SK-N-SH (cell line): ENCODE measurements around the gene LETM1. TPM values are rescaled to one million over a fixed set of nuclear protein-coding genes. Genes with fewer than 3 reads are reported as not detected.

Experiments used
- CTCF ChIA-PET: fragments of 300-600, 350-600 bp; formaldehyde crosslinking; extraction: SDS; loops from one replicate; lab custom pipeline; 2021; lab: Yijun Ruan, JAX
- POLR2A ChIA-PET: fragments of 350-600 bp; sonication (Branson Sonifier 250); formaldehyde crosslinking; extraction: SDS; loops from one replicate; lab custom pipeline; 2020; ENCODE audit warnings: antibody characterized with exemption, inconsistent platforms; lab: Yijun Ruan, JAX
- DNase-seq: peaks from one replicate; pipeline ENCODE4 v3.0.0; 2012
- H2AFZ ChIP-seq: fragments of 200-600 bp; sonication (generic); 2 replicates; pipeline ENCODE4 v1.8.1; 2016; ENCODE audit warnings: antibody characterized with exemption, mild to moderate bottlenecking, low read depth
- H3F3A ChIP-seq: fragments of 200-600 bp; sonication (generic); replicated peaks from 2 replicates; pipeline ENCODE3; 2016; ENCODE audit warnings: antibody characterized with exemption, mild to moderate bottlenecking; ENCODE audit not compliant: insufficient read depth
- H3K27ac ChIP-seq, 2 experiments: fragments of 200-500 bp in 1 of 2; fragments of 200-600 bp in 1 of 2; sonication (Bioruptor generic) in 1 of 2; sonication (generic), shearing (Covaris generic) in 1 of 2; 2 replicates each; pipeline versions ENCODE4 v1.5.1 to v1.6.1; 2014 to 2016; ENCODE audit warnings: low read depth in 2 of 2, inconsistent platforms in 1 of 2, low read length in 1 of 2, mild to moderate bottlenecking in 1 of 2, mixed read lengths in 1 of 2
- H3K27me3 ChIP-seq: fragments of 200-600 bp; sonication (generic), shearing (Covaris generic); 2 replicates; pipeline ENCODE4 v1.6.1; 2016; ENCODE audit warnings: mixed run types; ENCODE audit not compliant: insufficient read depth
- H3K36me3 ChIP-seq, 2 experiments: fragments of 200-500 bp in 1 of 2; fragments of 200-600 bp in 1 of 2; sonication (Bioruptor generic) in 1 of 2; sonication (generic) in 1 of 2; replicated peaks in 1 of 2; 2 replicates each; pipeline versions ENCODE3 to v1.5.1; 2014 to 2016; ENCODE audit warnings: low read length in 1 of 2, mild to moderate bottlenecking in 1 of 2; ENCODE audit not compliant: insufficient read depth in 2 of 2, control insufficient read depth in 1 of 2
- H3K4me1 ChIP-seq, 2 experiments: fragments of 200-500 bp in 1 of 2; fragments of 200-600 bp in 1 of 2; sonication (Bioruptor generic) in 1 of 2; sonication (generic), shearing (Covaris generic) in 1 of 2; 2 replicates each; pipeline versions ENCODE4 v1.5.1 to v1.6.1; 2014 to 2016; ENCODE audit warnings: low read depth in 1 of 2, low read length in 1 of 2, mixed run types in 1 of 2; ENCODE audit not compliant: insufficient read depth in 2 of 2, control insufficient read depth in 1 of 2
- H3K4me2 ChIP-seq: fragments of 200-600 bp; sonication (generic), shearing (Covaris generic); 2 replicates; pipeline ENCODE4 v1.6.1; 2017; ENCODE audit warnings: mixed run types
- H3K4me3 ChIP-seq, 2 experiments: fragments of 200-500 bp in 1 of 2; fragments of 200-600 bp in 1 of 2; sonication (Bioruptor generic) in 1 of 2; sonication (generic), shearing (Covaris generic) in 1 of 2; 2 replicates each; pipeline versions ENCODE4 v1.5.1 to v1.8.1; 2014 to 2016; ENCODE audit warnings: low read depth in 2 of 2, inconsistent platforms in 1 of 2, low read length in 1 of 2, mild to moderate bottlenecking in 1 of 2, mixed read lengths in 1 of 2, moderate library complexity in 1 of 2
- H3K79me2 ChIP-seq: fragments of 200-600 bp; sonication (generic); 2 replicates; pipeline ENCODE4 v1.8.1; 2017; ENCODE audit warnings: mild to moderate bottlenecking; ENCODE audit not compliant: insufficient read depth
- H3K9ac ChIP-seq: fragments of 200-600 bp; sonication (generic); 2 replicates; pipeline ENCODE4 v1.6.1; 2017; ENCODE audit warnings: mixed run types
- H3K9me2 ChIP-seq: fragments of 200-600 bp; sonication (generic); 2 replicates; pipeline ENCODE4 v1.6.1; 2017; ENCODE audit warnings: mixed run types
- H3K9me3 ChIP-seq: fragments of 200-600 bp; sonication (generic); 2 replicates; pipeline ENCODE4 v1.6.1; 2017; ENCODE audit warnings: mixed run types, mild to moderate bottlenecking, moderate library complexity
- H4K20me1 ChIP-seq: fragments of 200-600 bp; sonication (generic); 2 replicates; pipeline ENCODE4 v1.6.1; 2017; ENCODE audit warnings: mild to moderate bottlenecking, mixed run types; ENCODE audit not compliant: insufficient read depth
- CHD2 ChIP-seq: fragments of 150-350 bp; IDR thresholded peaks from 2 replicates; pipeline ENCODE4 v1.6.1; 2018; ENCODE audit warnings: low read length; ENCODE audit not compliant: partially characterized antibody
- ELF1 ChIP-seq: IDR thresholded peaks from 2 replicates; pipeline ENCODE4 v1.4.0; 2012
- EP300 ChIP-seq, 2 experiments: IDR thresholded peaks; 2 replicates each; pipeline versions ENCODE4 v1.4.0 to v1.6.1; 2012; ENCODE audit warnings: borderline replicate concordance in 1 of 2, low read depth in 1 of 2, low read length in 1 of 2
- EZH2phosphoT487 ChIP-seq: fragments of 200-600 bp; sonication (generic); IDR thresholded peaks from 2 replicates; pipeline ENCODE4 v1.6.1; 2017; ENCODE audit warnings: low read depth, mixed run types, mild to moderate bottlenecking, antibody characterized with exemption, moderate library complexity, borderline replicate concordance
- FOSL2 ChIP-seq: IDR thresholded peaks from 2 replicates; pipeline ENCODE4 v1.4.0; 2012; ENCODE audit warnings: low read depth, mild to moderate bottlenecking, moderate library complexity, borderline replicate concordance
- GATA2 ChIP-seq: sonication (generic); formaldehyde crosslinking; IDR thresholded peaks from 2 replicates; pipeline ENCODE4 v1.5.0; 2020; ENCODE audit warnings: mild to moderate bottlenecking, missing genetic modification reagents
- MAX ChIP-seq: IDR thresholded peaks from 2 replicates; pipeline ENCODE4 v1.4.0; 2012; ENCODE audit warnings: low read depth
- POLR2AphosphoS5 ChIP-seq: IDR thresholded peaks from 2 replicates; pipeline ENCODE4 v1.6.1; 2012; ENCODE audit warnings: low read depth, low read length
- RFX5 ChIP-seq: IDR thresholded peaks from 2 replicates; pipeline ENCODE4 v1.6.1; 2012; ENCODE audit warnings: mild to moderate bottlenecking, improper control_type of control experiment, low read length
- TCF12 ChIP-seq: IDR thresholded peaks from 2 replicates; pipeline ENCODE4 v1.4.0; 2012
- TEAD4 ChIP-seq: IDR thresholded peaks from 2 replicates; pipeline ENCODE4 v1.4.0; 2012; ENCODE audit warnings: mild to moderate bottlenecking, borderline replicate concordance; ENCODE audit not compliant: insufficient read depth
- WGBS: methylation state at CpG from one replicate; pipeline ENCODE4 v1.1.6; 2017; ENCODE audit warnings: low lambda C conversion rate; 5-methylcytosine and 5-hydroxymethylcytosine counted together
- polyA plus RNA-seq, 3 experiments: library from polyadenylated mRNA; depleted of rRNA; stranded (reverse); fragments of >200 nt; gene quantifications; 2 replicates each; pipeline ENCODE4 v1.2.3, GENCODE V29; 2012
- TF ChIP-seq, protein P1 (sequence below): IDR thresholded peaks from 2 replicates; pipeline ENCODE4 v1.4.0; 2012; ENCODE audit warnings: low read depth, borderline replicate concordance

Gene LETM1
- polyA plus RNA-seq, 1 of the 3 experiments (the other 2 are of a cell fraction): 25.8 TPM

DNA sequence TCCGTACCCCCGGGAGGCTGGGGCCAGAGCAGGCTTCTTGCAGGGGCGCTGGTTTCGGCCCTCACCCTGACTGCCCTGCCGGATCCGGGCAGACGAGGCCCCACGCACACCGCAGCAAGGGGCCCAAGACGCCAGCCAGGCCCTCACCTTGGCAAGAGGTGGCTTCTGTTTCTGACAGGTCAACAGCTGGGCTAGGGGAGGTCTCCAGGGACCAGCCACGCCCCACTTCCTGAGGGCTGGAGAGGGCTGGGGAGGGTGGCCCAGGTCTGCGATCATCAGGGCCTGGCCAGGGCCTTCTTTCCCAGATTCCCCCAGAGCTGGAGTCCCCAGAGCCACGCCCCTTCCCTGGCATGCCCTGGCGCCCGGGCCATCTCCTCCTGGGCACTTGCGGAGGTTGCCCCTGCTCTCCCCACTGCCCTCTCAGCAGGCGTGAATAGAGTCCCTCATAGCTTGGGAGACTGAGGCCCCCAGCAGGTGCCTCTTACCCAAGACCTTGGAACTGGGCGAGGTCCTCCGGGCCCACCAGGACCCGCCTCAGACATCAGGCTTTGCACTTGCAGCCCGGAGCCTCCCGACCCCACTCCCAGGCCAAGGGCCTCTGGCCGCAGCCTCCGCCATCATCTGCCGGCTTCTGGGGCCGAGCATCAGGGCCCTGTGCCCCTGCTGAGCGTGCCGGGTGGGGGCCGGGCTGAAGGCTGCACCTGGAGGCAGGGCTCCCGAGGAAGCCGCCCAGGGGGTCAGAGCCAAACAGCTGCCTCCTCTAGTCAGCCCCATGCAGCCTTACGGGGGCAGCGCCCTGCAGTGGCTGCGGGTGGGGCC, 69.2 kb downstream of the LETM1 start (continued):
- no peak for TF ChIP-seq MAX

DNA sequence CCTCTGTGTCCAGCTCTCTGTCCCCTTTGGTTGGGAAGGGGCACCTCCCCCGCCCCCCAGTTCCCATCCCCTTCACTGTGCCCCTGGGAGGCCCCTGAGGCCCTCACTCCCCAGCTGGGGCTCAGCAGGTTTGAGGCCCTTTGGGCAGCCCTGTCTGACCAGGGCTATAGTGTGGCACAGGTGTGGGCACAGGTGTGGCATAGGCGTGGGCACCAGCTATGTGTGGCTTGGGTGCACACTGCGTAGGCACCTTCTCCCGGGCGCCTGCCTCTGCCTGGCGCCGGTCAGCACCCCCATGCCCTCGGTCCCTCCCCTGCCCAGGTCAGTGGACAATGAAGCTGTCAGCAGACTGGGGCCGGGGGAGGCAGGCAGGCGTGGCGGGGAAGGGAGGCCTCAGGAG, 70.4 kb downstream of the LETM1 start:
- Histone ChIP-seq H3K4me1 (peaks cover 0 to 8% of the 10 kb centered on the region in 2 experiments; a peak in 1 of 4 replicates), H3K4me2 (no peak overlapping the region), H3K4me3 (no peak overlapping the region), H3K79me2 (no peaks in the 10 kb centered on the region), H3K27ac (no peak overlapping the region), H3F3A (no peaks in the 10 kb centered on the region), H3K36me3 (no peaks in the 10 kb centered on the region), H2AFZ (no peak overlapping the region), H3K9me3 (no peaks in the 10 kb centered on the region), H4K20me1 (no peaks in the 10 kb centered on the region), H3K9me2 (no peaks in the 10 kb centered on the region), H3K9ac (no peak overlapping the region), H3K27me3 (no peaks in the 10 kb centered on the region)
- no peak for DNase-seq
- ChIA-PET POLR2A (no interaction called here), CTCF (interaction anchor here (1.0 to 5.0 kb wide), 9 partner anchors 8 to 121 kb away, joined by 3 to 29 read pairs (median 4); partner anchors contain the start of gene FGFR3)
- 58% methylated on average over 3 of the region's 11 CpGs for WGBS
- TF ChIP-seq TEAD4: no peak
- no peak for TF ChIP-seq GATA2 (CRISPR knock-in tag)
- TF ChIP-seq ELF1: no peak
- TF ChIP-seq, protein P1, sequence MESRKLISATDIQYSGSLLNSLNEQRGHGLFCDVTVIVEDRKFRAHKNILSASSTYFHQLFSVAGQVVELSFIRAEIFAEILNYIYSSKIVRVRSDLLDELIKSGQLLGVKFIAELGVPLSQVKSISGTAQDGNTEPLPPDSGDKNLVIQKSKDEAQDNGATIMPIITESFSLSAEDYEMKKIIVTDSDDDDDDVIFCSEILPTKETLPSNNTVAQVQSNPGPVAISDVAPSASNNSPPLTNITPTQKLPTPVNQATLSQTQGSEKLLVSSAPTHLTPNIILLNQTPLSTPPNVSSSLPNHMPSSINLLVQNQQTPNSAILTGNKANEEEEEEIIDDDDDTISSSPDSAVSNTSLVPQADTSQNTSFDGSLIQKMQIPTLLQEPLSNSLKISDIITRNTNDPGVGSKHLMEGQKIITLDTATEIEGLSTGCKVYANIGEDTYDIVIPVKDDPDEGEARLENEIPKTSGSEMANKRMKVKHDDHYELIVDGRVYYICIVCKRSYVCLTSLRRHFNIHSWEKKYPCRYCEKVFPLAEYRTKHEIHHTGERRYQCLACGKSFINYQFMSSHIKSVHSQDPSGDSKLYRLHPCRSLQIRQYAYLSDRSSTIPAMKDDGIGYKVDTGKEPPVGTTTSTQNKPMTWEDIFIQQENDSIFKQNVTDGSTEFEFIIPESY: no peak
- no peak for TF ChIP-seq CHD2
- no peak for TF ChIP-seq POLR2AphosphoS5
- TF ChIP-seq EZH2phosphoT487: no peak
- TF ChIP-seq EP300 (IDR thresholded peaks at IDR 0.05; ENCODE audit: borderline replicate concordance in 1 of 2, low read depth in 1 of 2, low read length in 1 of 2): no peak
- TF ChIP-seq MAX: no peak
- TF ChIP-seq FOSL2: no peak
- no peak for TF ChIP-seq RFX5
- TF ChIP-seq TCF12: no peak
